PFSK-1 (cell line): Measurements from ENCODE around the gene MAD1L1.

Experiments
- FOXP2 ChIP-seq: optimal IDR thresholded peaks from 2 replicates; pipeline ENCODE3; 2011; ENCODE audit warnings: borderline replicate concordance, control low read depth, inconsistent platforms; ENCODE audit not compliant: insufficient read depth; ENCODE audit errors: extremely low read length, extremely low read depth
- POLR2AphosphoS5 ChIP-seq: IDR thresholded peaks from 2 replicates; pipeline ENCODE4 v1.6.1; 2012; ENCODE audit warnings: low read depth, mild to moderate bottlenecking, control low read depth, low read length, moderate library complexity
- REST ChIP-seq, 2 experiments: IDR thresholded peaks; 2 replicates each; pipeline versions ENCODE4 v1.6.1 to v1.8.0; 2011 to 2012; ENCODE audit warnings: low read depth in 2 of 2, low read length in 2 of 2, control low read depth in 1 of 2, inconsistent platforms in 1 of 2, mild to moderate bottlenecking in 1 of 2, moderate library complexity in 1 of 2; ENCODE audit not compliant: insufficient read depth in 1 of 2
- SIN3A ChIP-seq: IDR thresholded peaks from 2 replicates; pipeline ENCODE4 v1.6.1; 2012; ENCODE audit warnings: mild to moderate bottlenecking, low read length, moderate library complexity, borderline replicate concordance; ENCODE audit not compliant: insufficient read depth
- TAF1 ChIP-seq: IDR thresholded peaks from 2 replicates; pipeline ENCODE4 v1.6.1; 2012; ENCODE audit warnings: low read length, control low read depth, borderline replicate concordance; ENCODE audit not compliant: insufficient read depth

Gene MAD1L1

GRCh38 chr7:1925349-1925748, 307.4 kb downstream of the MAD1L1 start:
- no peak for TF ChIP-seq TAF1
- TF ChIP-seq POLR2AphosphoS5, result no peak
- TF ChIP-seq FOXP2, result no peak
- no peak for TF ChIP-seq SIN3A

GRCh38 chr7:1924258-1924817, 308.4 kb downstream of the MAD1L1 start:
- TF ChIP-seq SIN3A (no peak), FOXP2 (no peak), REST (IDR thresholded peaks at IDR 0.05; ENCODE audit: insufficient read depth in 1 of 2, low read depth in 2 of 2, low read length in 2 of 2) (no peak), TAF1 (no peak), POLR2AphosphoS5 (no peak)

GRCh38 chr7:1923409-1924257, 309.1 kb downstream of the MAD1L1 start:
- TF ChIP-seq FOXP2 (no peak), POLR2AphosphoS5 (no peak), REST (IDR thresholded peaks at IDR 0.05; ENCODE audit: insufficient read depth in 1 of 2, low read depth in 2 of 2, low read length in 2 of 2) (no peak), SIN3A (no peak), TAF1 (no peak)

- no peak for TF ChIP-seq TAF1
- TF ChIP-seq REST (IDR thresholded peaks at IDR 0.05; ENCODE audit: insufficient read depth in 1 of 2, low read depth in 2 of 2, low read length in 2 of 2), result no peak
- TF ChIP-seq POLR2AphosphoS5, result no peak
- TF ChIP-seq FOXP2, result no peak
- no peak for TF ChIP-seq SIN3A
These were observed 309.9 kb downstream of the MAD1L1 start for GRCh38 chr7:1922870-1923236.

- no peak for TF ChIP-seq TAF1
- no peak for TF ChIP-seq SIN3A
- no peak for TF ChIP-seq POLR2AphosphoS5
- no peak for TF ChIP-seq REST (IDR thresholded peaks at IDR 0.05; ENCODE audit: insufficient read depth in 1 of 2, low read depth in 2 of 2, low read length in 2 of 2)
- TF ChIP-seq FOXP2, result no peak
These were observed 310.5 kb downstream of the MAD1L1 start for GRCh38 chr7:1922071-1922869.
